H54 (cell line): ENCODE results near the gene DSCAML1.

Experiments used
- DNase-seq: peaks from one replicate; pipeline ENCODE4 v3.0.0; 2011; ENCODE audit warnings: low spot score, mixed read lengths; ENCODE audit not compliant: insufficient read length
- FAIRE-seq: peaks from 3 replicates; lab custom pipeline; 2011; peaks lifted over from hg19 to GRCh38; lab: Jason Lieb, UNC
- POLR2A ChIP-seq: IDR thresholded peaks from 2 replicates; pipeline ENCODE4 v1.6.1; 2011; ENCODE audit warnings: low read depth, mild to moderate bottlenecking, low read length

The DSCAML1 gene

DNA sequence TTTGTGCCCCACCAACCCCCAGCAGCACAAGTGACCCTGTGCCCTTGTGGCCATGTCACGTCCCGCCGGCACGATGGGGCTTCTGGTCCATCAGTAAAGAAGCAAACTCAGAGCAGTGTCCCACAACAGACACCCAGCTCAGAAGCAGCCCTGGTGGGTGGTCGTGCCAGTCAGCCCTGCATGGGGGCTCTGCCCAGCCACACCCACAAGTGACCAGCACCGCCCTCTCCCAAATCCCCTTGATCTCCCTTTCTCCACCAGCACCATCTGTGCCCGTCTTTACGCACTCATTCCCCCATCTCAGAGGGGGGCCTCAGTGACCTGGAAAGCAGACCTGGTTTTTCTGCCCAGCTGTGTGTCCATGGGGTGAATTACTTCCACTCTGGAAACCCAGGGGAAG, 149.1 kb downstream of the DSCAML1 start:
- TF ChIP-seq POLR2A = no peak
- DNase-seq (no peak), FAIRE-seq (no peak)

GRCh38 chr11:117647207-117647606, 149.8 kb downstream of the DSCAML1 start:
- DNase-seq (no peak), FAIRE-seq (no peak)
- no peak for TF ChIP-seq POLR2A

GRCh38 chr11:117646411-117646810, 150.6 kb downstream of the DSCAML1 start:
- FAIRE-seq (no peak), DNase-seq (no peak)
- TF ChIP-seq POLR2A = no peak

GRCh38 chr11:117644403-117645155, 152.4 kb downstream of the DSCAML1 start:
- no peak for FAIRE-seq
- DNase-seq = no peak
- no peak for TF ChIP-seq POLR2A

- DNase-seq = peak; percentile 14
- no peak for FAIRE-seq
Measured at GRCh38 chr11:117643606-117644300, 153.3 kb downstream of the DSCAML1 start.

GRCh38 chr11:117642835-117643234, 154.2 kb downstream of the DSCAML1 start:
- no peak for DNase-seq
- FAIRE-seq = no peak
- TF ChIP-seq POLR2A = no peak

More at GRCh38 chr11:117643606-117644300, 153.3 kb downstream of the DSCAML1 start:
- TF ChIP-seq POLR2A = no peak

GRCh38 chr11:117642396-117642795, 154.6 kb downstream of the DSCAML1 start:
- no peak for TF ChIP-seq POLR2A
- DNase-seq = no peak
- no peak for FAIRE-seq

GRCh38 chr11:117641008-117641915, 155.8 kb downstream of the DSCAML1 start:
- no peak for FAIRE-seq
- DNase-seq = no peak
- TF ChIP-seq POLR2A = no peak

- FAIRE-seq (no peak), DNase-seq (no peak)
- no peak for TF ChIP-seq POLR2A
Measured at GRCh38 chr11:117640041-117640440, 157.0 kb downstream of the DSCAML1 start.

DNA sequence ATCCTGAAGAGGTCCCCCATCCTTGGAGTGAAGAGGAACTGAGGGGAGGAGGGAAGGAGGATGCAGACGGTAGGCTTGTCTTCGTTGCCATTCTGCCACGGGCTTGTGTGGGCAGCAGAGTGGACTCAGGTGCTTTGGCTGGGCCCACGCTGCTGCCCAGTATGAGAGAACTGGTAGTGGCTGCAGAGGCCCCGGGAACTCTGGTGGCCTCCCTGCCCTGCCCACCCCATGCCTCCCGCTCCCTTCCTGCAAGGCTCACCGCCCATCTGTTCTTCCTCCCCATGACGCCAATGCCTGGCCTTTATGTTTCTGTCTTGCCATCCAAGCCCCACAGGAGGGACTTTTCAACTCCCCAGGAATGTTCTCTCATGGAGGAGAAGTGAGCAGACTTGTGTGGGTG, 157.4 kb downstream of the DSCAML1 start:
- no peak for FAIRE-seq

GRCh38 chr11:117638911-117639543, 158.0 kb downstream of the DSCAML1 start:
- no peak for FAIRE-seq
- no peak for TF ChIP-seq POLR2A
- no peak for DNase-seq

More for the DNA sequence above, 157.4 kb downstream of the DSCAML1 start:
- TF ChIP-seq POLR2A = no peak
- no peak for DNase-seq

GRCh38 chr11:117634756-117635603, 162.0 kb downstream of the DSCAML1 start:
- TF ChIP-seq POLR2A = no peak
- FAIRE-seq = no peak
- DNase-seq = no peak

GRCh38 chr11:117633976-117634755, 162.8 kb downstream of the DSCAML1 start:
- no peak for TF ChIP-seq POLR2A
- DNase-seq (no peak), FAIRE-seq (no peak)
